Measurements from ENCODE around the gene NT5DC2. TPM values are rescaled to one million over a fixed set of nuclear protein-coding genes. Genes with fewer than 3 reads are reported as not detected.

NT5DC2 gene
- total RNA-seq, 6 experiments from 2014 or later: 1.1 to 12.5 (median 3.9) TPM

DNA sequence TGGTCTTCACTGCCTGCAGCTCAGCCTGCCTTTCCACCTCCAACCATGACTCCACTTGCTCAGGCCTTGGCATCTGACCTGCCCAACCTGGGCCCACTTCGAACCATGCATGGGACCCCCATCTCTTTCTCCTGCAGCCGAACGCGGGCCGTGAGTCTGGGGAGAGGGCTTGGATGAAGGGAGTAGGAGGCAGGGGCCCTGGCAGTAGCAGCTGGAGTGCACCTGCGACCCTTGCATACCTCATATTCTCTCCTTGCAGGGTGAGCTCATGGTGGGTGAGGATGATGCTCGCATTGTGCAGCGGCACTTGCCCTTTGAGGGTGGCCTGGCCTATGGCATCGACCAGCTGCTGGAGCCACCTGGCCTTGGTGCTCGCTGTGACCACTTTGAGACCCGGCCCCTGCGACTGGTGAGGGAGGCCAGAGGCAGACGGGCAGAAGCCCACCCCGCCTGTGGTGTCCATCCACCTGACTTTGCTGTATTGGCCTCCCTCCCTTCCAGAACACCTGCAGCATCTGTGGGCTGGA, 13.5 kb downstream of the NT5DC2 start:
- ATAC-seq (no peak), DNase-seq (no peak)
- H3K36me3 ChIP-seq: no peaks in the 10 kb centered on the region
- no peak overlapping the region for H3K4me3 ChIP-seq
- H3K9me3 ChIP-seq: no peaks in the 10 kb centered on the region
- H3K27ac ChIP-seq: no peak overlapping the region
- intact Hi-C loops (cut with DNase I): no loop called here
- TF ChIP-seq POLR2A (IDR thresholded peaks at IDR 0.05): no peak
- TF ChIP-seq, protein P1, sequence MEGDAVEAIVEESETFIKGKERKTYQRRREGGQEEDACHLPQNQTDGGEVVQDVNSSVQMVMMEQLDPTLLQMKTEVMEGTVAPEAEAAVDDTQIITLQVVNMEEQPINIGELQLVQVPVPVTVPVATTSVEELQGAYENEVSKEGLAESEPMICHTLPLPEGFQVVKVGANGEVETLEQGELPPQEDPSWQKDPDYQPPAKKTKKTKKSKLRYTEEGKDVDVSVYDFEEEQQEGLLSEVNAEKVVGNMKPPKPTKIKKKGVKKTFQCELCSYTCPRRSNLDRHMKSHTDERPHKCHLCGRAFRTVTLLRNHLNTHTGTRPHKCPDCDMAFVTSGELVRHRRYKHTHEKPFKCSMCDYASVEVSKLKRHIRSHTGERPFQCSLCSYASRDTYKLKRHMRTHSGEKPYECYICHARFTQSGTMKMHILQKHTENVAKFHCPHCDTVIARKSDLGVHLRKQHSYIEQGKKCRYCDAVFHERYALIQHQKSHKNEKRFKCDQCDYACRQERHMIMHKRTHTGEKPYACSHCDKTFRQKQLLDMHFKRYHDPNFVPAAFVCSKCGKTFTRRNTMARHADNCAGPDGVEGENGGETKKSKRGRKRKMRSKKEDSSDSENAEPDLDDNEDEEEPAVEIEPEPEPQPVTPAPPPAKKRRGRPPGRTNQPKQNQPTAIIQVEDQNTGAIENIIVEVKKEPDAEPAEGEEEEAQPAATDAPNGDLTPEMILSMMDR (IDR thresholded peaks at IDR 0.05): no peak
- WGBS (ENCODE audit: insufficient coverage, low coverage, low lambda C conversion rate, missing lambda C conversion rate): no CpG with 5 or more reads among the region's 14 CpGs
- H3K4me1 ChIP-seq: no peaks in the 10 kb centered on the region
- H3K27me3 ChIP-seq: no peaks in the 10 kb centered on the region

DNA sequence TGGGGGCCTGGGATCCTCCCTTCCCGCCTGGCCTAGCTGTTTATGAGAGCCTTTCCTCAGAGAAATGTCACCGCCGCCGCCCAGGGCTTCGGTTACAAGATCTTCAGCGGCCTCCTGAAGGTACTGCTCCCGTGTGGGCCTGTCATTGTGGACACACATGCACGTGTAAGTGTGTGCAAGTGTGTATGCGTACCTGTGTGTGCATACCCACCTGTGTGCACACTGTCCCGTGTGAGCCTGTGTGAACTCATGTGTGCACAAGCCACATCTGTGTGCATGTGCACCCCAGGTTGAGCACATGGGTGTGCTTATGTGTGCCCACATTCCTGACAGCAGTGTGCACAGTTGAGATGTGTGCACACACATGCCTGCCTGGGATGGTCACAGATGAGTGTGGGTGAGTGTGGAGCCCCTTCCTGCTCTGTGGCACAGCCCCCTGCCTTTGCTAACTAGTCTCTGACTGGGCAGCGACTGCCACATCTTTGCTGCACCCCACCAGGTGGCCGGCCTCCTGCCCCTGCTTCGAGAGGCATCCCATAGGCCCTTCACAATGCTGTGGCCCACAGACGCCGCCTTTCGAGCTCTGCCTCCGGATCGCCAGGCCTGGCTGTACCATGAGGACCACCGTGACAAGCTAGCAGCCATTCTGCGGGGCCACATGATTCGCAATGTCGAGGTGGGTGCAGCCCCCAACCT, 14.1 kb downstream of the NT5DC2 start:
- TF ChIP-seq, protein P1 (IDR thresholded peaks at IDR 0.05): no peak
- no peak for TF ChIP-seq POLR2A (IDR thresholded peaks at IDR 0.05)
- Histone ChIP-seq H3K27me3 (no peaks in the 10 kb centered on the region), H3K9me3 (no peaks in the 10 kb centered on the region), H3K4me1 (no peaks in the 10 kb centered on the region), H3K27ac (no peak overlapping the region), H3K36me3 (no peaks in the 10 kb centered on the region), H3K4me3 (no peak overlapping the region)
- intact Hi-C loops (cut with DNase I): no loop called here
- DNase-seq (no peak), ATAC-seq (no peak)
- 93% methylated on average over 13 of the region's 22 CpGs for WGBS (ENCODE audit: insufficient coverage, low coverage, low lambda C conversion rate, missing lambda C conversion rate)

DNA sequence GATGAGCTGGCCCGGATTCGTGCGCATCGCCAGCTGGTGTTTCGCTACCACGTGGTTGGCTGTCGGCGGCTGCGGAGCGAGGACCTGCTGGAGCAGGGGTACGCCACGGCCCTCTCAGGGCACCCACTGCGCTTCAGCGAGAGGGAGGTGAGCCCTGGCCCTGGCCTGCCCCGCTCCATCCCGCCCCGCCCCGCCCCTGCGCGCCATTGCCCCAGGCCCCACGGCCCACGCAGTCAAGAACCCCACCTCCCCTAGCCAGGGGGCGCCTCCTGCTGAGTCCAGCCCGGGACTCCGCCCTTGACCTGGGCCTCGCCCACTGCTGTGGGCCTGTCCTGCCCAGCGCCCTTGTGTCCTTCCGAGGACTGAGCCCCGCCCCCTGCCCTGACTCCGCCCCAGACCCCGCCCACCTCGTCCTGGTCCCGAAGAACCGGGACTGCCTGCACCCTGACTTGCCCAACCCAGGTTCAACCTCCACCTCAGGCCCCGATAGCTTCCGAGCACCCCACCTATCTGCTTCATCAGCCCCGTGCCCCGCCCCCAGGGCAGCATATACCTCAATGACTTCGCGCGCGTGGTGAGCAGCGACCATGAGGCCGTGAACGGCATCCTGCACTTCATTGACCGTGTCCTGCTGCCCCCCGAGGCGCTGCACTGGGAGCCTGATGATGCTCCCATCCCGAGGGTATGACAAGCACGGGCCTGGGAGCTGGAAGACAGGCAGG, 14.8 kb downstream of the NT5DC2 start:
- Histone ChIP-seq H3K27me3 (no peaks in the 10 kb centered on the region), H3K4me1 (no peaks in the 10 kb centered on the region), H3K4me3 (no peak overlapping the region), H3K9me3 (no peaks in the 10 kb centered on the region), H3K36me3 (no peaks in the 10 kb centered on the region), H3K27ac (no peak overlapping the region)
- intact Hi-C loops (cut with DNase I): no loop called here
- TF ChIP-seq, protein P1 (IDR thresholded peaks at IDR 0.05): no peak
- no peak for TF ChIP-seq POLR2A (IDR thresholded peaks at IDR 0.05)
- WGBS (ENCODE audit: insufficient coverage, low coverage, low lambda C conversion rate, missing lambda C conversion rate): 43% methylated on average over 10 of the region's 50 CpGs
- peak in 1 of 4 donors; percentile 4 for ATAC-seq
- no peak for DNase-seq

DNA sequence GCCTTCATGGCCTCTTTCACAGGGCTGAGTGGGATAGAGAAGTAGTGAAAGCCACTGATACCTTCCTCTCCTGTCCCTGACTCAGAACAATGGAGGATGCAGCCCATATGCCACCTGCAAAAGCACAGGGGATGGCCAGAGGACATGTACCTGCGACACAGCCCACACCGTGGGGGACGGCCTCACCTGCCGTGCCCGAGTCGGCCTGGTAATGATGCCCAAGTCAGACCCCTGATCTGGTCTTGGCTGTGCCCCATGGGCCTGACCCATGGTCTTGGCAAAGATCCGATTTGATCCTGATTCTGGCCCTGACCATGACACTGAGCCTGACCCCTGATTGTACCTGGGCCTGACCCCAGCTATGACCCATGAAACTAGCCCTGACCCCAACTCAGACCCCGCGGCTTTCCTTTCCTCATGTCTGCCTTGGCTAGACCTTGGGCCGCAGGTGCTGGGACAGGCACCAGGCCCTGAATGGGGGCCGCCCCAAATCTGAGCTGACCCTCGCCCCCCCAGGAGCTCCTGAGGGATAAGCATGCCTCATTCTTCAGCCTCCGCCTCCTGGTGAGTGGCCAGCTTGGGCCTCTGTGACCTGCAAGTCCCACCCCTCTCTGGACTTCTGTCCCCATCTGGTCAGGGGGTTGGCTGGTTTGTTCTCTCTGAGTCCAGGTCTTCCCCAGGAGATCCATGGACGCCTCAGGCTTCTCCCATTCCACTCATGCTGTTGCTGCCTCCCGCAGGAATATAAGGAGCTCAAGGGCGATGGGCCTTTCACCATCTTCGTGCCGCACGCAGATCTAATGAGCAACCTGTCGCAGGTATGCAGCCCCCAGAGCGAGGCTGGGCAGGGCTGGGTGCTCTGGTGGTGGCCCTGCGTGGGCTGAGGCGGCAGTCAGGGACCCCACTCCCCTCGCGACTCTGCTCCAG, 15.6 kb downstream of the NT5DC2 start:
- no peak for DNase-seq
- H3K36me3 ChIP-seq: no peaks in the 10 kb centered on the region
- H3K4me3 ChIP-seq: no peak overlapping the region
- H3K4me1 ChIP-seq: no peaks in the 10 kb centered on the region
- no peaks in the 10 kb centered on the region for H3K9me3 ChIP-seq
- no peak overlapping the region for H3K27ac ChIP-seq
- H3K27me3 ChIP-seq: no peaks in the 10 kb centered on the region
- no CpG with 5 or more reads among the region's 25 CpGs for WGBS (ENCODE audit: insufficient coverage, low coverage, low lambda C conversion rate, missing lambda C conversion rate)
- no peak for ATAC-seq
- intact Hi-C loops (cut with DNase I): no loop called here
- TF ChIP-seq, protein P1 (IDR thresholded peaks at IDR 0.05): no peak
- TF ChIP-seq POLR2A (IDR thresholded peaks at IDR 0.05): no peak
